ENCODE results near the gene CASD1. TPM values are rescaled to one million over a fixed set of nuclear protein-coding genes. Genes with fewer than 3 reads are reported as not detected.

The CASD1 gene
- total RNA-seq, 4 donors from 2014 or later = 18.3 to 31.3 (median 23.7) TPM

DNA sequence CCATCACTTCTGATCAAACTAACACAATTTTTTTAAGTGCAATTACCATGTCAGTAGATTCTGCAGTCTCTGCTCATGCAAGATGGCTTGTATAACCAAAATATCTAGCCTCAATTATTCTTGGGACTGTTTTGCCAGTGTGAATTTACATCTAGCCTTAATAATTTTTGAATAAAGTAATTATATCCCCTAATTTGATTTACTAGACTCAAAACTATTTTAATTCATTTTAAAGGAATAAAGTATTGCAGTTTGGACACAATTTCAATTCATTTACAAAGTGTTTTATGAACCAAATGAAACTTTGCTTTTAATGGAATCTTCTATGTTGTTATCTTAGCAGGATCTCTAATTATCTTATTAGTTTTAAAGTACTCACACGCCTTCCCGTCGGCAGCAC is 90.7 kb downstream of the CASD1 start:
- H3K27ac ChIP-seq = no peak overlapping the region
- no peaks in the 10 kb centered on the region for H3K4me1 ChIP-seq
- 90 to 93% methylated on average over 3 of the region's 3 CpGs for WGBS, 2 donors (ENCODE audit: low coverage in 1 of 2)
- H3K36me3 ChIP-seq = peaks cover 0 to 36% of the 10 kb centered on the region in 2 donors
- H3K27me3 ChIP-seq = no peaks in the 10 kb centered on the region
- no peak overlapping the region for H3K4me3 ChIP-seq
- no peaks in the 10 kb centered on the region for H3K9me3 ChIP-seq
- ATAC-seq = no peak
- TF ChIP-seq, protein P1, sequence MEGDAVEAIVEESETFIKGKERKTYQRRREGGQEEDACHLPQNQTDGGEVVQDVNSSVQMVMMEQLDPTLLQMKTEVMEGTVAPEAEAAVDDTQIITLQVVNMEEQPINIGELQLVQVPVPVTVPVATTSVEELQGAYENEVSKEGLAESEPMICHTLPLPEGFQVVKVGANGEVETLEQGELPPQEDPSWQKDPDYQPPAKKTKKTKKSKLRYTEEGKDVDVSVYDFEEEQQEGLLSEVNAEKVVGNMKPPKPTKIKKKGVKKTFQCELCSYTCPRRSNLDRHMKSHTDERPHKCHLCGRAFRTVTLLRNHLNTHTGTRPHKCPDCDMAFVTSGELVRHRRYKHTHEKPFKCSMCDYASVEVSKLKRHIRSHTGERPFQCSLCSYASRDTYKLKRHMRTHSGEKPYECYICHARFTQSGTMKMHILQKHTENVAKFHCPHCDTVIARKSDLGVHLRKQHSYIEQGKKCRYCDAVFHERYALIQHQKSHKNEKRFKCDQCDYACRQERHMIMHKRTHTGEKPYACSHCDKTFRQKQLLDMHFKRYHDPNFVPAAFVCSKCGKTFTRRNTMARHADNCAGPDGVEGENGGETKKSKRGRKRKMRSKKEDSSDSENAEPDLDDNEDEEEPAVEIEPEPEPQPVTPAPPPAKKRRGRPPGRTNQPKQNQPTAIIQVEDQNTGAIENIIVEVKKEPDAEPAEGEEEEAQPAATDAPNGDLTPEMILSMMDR (IDR thresholded peaks at IDR 0.05) = no peak
- TF ChIP-seq EP300 (IDR thresholded peaks at IDR 0.05) (no peak), POLR2A (IDR thresholded peaks at IDR 0.05) (no peak), POLR2AphosphoS5 (IDR thresholded peaks at IDR 0.05) (no peak)

DNA sequence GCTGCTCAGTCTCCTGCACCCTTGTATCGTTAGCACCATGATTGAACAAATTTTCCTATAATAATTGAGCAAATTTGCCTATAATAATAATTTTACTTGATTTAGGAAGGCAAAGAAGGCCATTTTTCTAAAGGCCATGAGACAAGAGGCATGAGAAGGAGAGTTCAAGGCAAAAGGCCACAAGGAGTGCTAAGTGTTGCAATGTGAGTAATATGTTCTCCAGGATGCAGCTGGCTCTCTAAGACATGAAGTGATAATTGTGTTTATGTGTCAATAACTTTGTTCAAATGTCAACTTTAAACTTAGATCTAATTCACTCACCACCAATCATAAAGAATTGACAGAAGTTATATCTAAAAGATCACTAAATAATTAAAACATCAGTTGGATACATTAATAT is 92.6 kb downstream of the CASD1 start:
- no peak for ATAC-seq
- H3K27ac ChIP-seq = no peak overlapping the region
- TF ChIP-seq POLR2AphosphoS5 (IDR thresholded peaks at IDR 0.05) (no peak), EP300 (IDR thresholded peaks at IDR 0.05) (no peak), POLR2A (IDR thresholded peaks at IDR 0.05) (no peak)
- TF ChIP-seq, protein P1 (IDR thresholded peaks at IDR 0.05) = no peak
- 94 to 100% methylated on average over 1 of the region's 1 CpG for WGBS, 2 donors (ENCODE audit: low coverage in 1 of 2)
- no peak overlapping the region for H3K4me3 ChIP-seq
- H3K27me3 ChIP-seq = no peaks in the 10 kb centered on the region
- H3K36me3 ChIP-seq = peaks cover 0 to 34% of the 10 kb centered on the region in 2 donors
- H3K9me3 ChIP-seq = no peaks in the 10 kb centered on the region
- no peaks in the 10 kb centered on the region for H3K4me1 ChIP-seq

DNA sequence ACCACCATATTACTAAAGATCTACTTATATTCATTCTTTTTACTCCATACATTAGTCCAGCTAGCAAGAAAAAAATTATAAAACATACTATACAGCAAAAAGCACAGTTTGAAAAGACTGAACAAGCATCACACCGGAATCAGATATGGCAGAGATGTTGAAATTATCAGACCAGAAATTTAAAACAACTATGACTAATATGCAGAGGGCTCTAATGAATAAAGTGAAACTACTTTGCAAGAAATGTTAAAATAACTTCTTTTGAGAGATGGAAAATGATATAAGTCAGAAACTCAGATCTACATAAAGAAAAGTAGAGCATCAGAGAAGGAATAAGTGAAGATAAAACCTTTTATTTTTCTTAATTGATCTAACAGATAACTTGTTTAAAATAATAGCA is 95.4 kb downstream of the CASD1 start:
- H3K27ac ChIP-seq = no peak overlapping the region
- H3K36me3 ChIP-seq = peaks cover 0 to 7% of the 10 kb centered on the region in 2 donors
- H3K9me3 ChIP-seq = no peaks in the 10 kb centered on the region
- WGBS, 2 donors (ENCODE audit: low coverage in 1 of 2) = 92 to 100% methylated on average over 1 of the region's 1 CpG
- ATAC-seq = no peak
- H3K4me1 ChIP-seq = no peaks in the 10 kb centered on the region
- no peaks in the 10 kb centered on the region for H3K27me3 ChIP-seq
- TF ChIP-seq, protein P1 (IDR thresholded peaks at IDR 0.05) = no peak
- no peak for TF ChIP-seq POLR2A (IDR thresholded peaks at IDR 0.05)
- TF ChIP-seq POLR2AphosphoS5 (IDR thresholded peaks at IDR 0.05) = no peak
- no peak for TF ChIP-seq EP300 (IDR thresholded peaks at IDR 0.05)
- H3K4me3 ChIP-seq = no peak overlapping the region

Small RNAs within 50 kb of the gene (small RNA-seq; reads per million reads assigned to genes)
- 0 reads per million in 4 donors for gene RNU6-1328P

Other genes with a start within 250 kb of the CASD1 start
- 100 to 1,000 TPM; 203 to 686 (median 311) TPM for gene COL1A2, start 114.9 kb upstream of the CASD1 start, total RNA-seq
- gene SGCE, start 146.3 kb downstream of the CASD1 start, total RNA-seq = 100 to 1,000 TPM in 3 of 4 donors, 10 to 100 TPM in 1; 92.5 to 138 (median 123) TPM